ENCODE results near the gene CLDN24.

DNA sequence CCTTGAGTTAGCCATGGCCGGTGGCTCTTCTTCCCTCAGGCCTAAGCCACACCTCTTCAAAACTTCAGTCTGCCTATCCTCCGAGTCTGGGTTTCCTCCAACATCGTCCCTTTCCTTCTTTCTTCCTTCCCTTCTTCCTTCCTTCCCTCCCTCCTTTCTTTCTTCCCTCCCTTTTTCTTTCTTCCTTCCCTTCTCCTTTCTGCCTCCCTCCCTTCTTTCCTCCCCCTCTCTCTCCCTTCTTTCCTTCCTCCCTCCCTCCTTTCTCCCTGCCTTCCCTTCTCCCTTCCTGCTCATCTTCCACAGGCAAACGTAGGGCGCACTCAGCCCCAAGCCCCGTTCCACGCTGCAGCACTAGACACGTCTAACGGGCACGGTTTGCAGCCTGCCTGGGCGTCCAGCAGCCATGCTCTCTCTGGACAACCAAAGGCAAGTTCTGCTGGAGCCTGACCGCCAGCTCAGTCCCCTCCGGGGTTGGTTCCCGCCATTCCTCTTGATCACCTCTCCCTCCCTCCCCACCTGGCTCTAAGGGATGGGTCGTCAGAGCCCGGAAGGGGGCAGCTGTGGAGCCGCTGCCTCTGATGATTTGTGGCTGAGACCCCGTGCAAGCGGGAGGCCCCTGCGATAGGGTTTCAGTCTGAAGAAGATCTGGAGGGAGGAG, 34.1 kb upstream of the CLDN24 start:
- TF ChIP-seq CTCF (IDR thresholded peaks at IDR 0.05) (no peak), POLR2A (IDR thresholded peaks at IDR 0.05) (no peak), POLR2AphosphoS5 (IDR thresholded peaks at IDR 0.05) (no peak)
